Activated CD4-positive, alpha-beta T cell treated with anti-CD3 and anti-CD28 coated beads for 36 hours (primary cell): ENCODE measurements around the gene PLTP. TPM values are rescaled to one million over a fixed set of nuclear protein-coding genes. Genes with fewer than 3 reads are reported as not detected.
A peak's percentile ranks its signal among the peaks of the same experiment; 100 is the strongest.

Experiments used
- ATAC-seq: fragments of 200-7000 bp; cut with Tn5 transposase; one replicate; pipeline ENCODE4 v1.10.0; 2021; ENCODE audit warnings: mild to moderate bottlenecking, moderate library complexity
- CTCF ChIA-PET: fragments of 350-600 bp; sonication (Branson Sonifier 250); formaldehyde crosslinking; loops from one replicate; lab custom pipeline; 2021; ENCODE audit warnings: antibody characterized with exemption; lab: Charles Lee
- POLR2A ChIA-PET: fragments of 350-600 bp; sonication (Branson Sonifier 250); formaldehyde crosslinking; loops from one replicate; lab custom pipeline; 2021; ENCODE audit warnings: antibody characterized with exemption, inconsistent platforms; lab: Charles Lee
- DNase-seq: peaks from one replicate; pipeline ENCODE4 v3.0.0-alpha.2; 2020
- H3K27ac Mint-ChIP-seq: one replicate; pipeline ENCODE4 v1.8.0; 2021; ENCODE audit warnings: mixed read lengths
- H3K27me3 Mint-ChIP-seq: one replicate; pipeline ENCODE4 v1.8.0; 2021; ENCODE audit warnings: mixed read lengths
- H3K36me3 Mint-ChIP-seq: one replicate; pipeline ENCODE4 v1.8.0; 2021; ENCODE audit warnings: low read depth, mixed read lengths
- H3K4me1 Mint-ChIP-seq: one replicate; pipeline ENCODE4 v1.8.0; 2021; ENCODE audit warnings: mixed read lengths
- H3K4me3 Mint-ChIP-seq: one replicate; pipeline ENCODE4 v1.8.0; 2021; ENCODE audit warnings: mild to moderate bottlenecking, moderate library complexity, mixed read lengths
- H3K9me3 Mint-ChIP-seq: one replicate; pipeline ENCODE4 v1.8.0; 2021; ENCODE audit warnings: low read depth, mixed read lengths
- intact Hi-C, 2 experiments: fragments of 100-400 bp; cut with DNase I in 1 of 2; cut with micrococcal nuclease in 1 of 2; formaldehyde crosslinking; loops; one replicate each; pipeline versions ENCODE4 v1.14.2 to v1.15.1; 2022 to 2024; cut with DNase I, micrococcal nuclease
- total RNA-seq, 2 experiments: library from RNA; stranded (reverse); gene quantifications; one replicate each; pipeline ENCODE4 v1.2.3, GENCODE V29; 2021

PLTP gene
- total RNA-seq, 2 experiments from 2014 or later: 5.6 to 7.0 TPM

- DNase-seq (no peak), ATAC-seq (no peak)
- peaks cover 16% of the 10 kb centered on the region for H3K27me3 Mint-ChIP-seq
- peaks cover 5% of the 10 kb centered on the region for H3K4me1 Mint-ChIP-seq
- H3K36me3 Mint-ChIP-seq: no peaks in the 10 kb centered on the region
- ChIA-PET CTCF (interaction anchor here (0.5 to 1.4 kb wide), 4 partner anchors 9 to 50 kb away, joined by 3 to 5 read pairs (median 4); partner anchors contain the start of genes CTSA and NEURL2), POLR2A (interaction anchor here (0.6 kb wide), 1 partner anchor 599 kb away, joined by 3 read pairs; no protein-coding TSS in a partner anchor)
- no peak overlapping the region for H3K27ac Mint-ChIP-seq
- H3K9me3 Mint-ChIP-seq: no peaks in the 10 kb centered on the region
- intact Hi-C loops: no loop called here
- no peak overlapping the region for H3K4me3 Mint-ChIP-seq
Measured at GRCh38 chr20:45919542-45920399, 7.8 kb upstream of the PLTP start.

- no peaks in the 10 kb centered on the region for H3K9me3 Mint-ChIP-seq
- H3K4me1 Mint-ChIP-seq: peaks cover 4% of the 10 kb centered on the region
Measured at GRCh38 chr20:45918779-45919537, 7.0 kb upstream of the PLTP start.

GRCh38 chr20:45918182-45918737, 6.3 kb upstream of the PLTP start:
- ChIA-PET POLR2A (interaction anchor here (0.6 to 0.7 kb wide), 3 partner anchors 10 to 20 kb away, joined by 3 to 6 read pairs (median 5); partner anchors contain the start of gene PCIF1), CTCF (interaction anchor here (1.0 to 1.1 kb wide), 2 partner anchors 9 to 482 kb away, joined by 3 to 4 read pairs; no protein-coding TSS in a partner anchor)
- peaks cover 25% of the 10 kb centered on the region for H3K27me3 Mint-ChIP-seq
- intact Hi-C loops: no loop called here
- H3K9me3 Mint-ChIP-seq: no peaks in the 10 kb centered on the region
- H3K27ac Mint-ChIP-seq: no peak overlapping the region
- ATAC-seq (no peak), DNase-seq (no peak)
- H3K36me3 Mint-ChIP-seq: no peaks in the 10 kb centered on the region
- H3K4me1 Mint-ChIP-seq: peaks cover 4% of the 10 kb centered on the region
- no peak overlapping the region for H3K4me3 Mint-ChIP-seq

More at GRCh38 chr20:45918779-45919537, 7.0 kb upstream of the PLTP start:
- peaks cover 24% of the 10 kb centered on the region for H3K27me3 Mint-ChIP-seq
- intact Hi-C loops: no loop called here
- H3K4me3 Mint-ChIP-seq: no peak overlapping the region
- ChIA-PET POLR2A (no interaction called here), CTCF (interaction anchor here (1.0 to 1.1 kb wide), 2 partner anchors 9 to 482 kb away, joined by 3 to 4 read pairs; no protein-coding TSS in a partner anchor)
- no peak for ATAC-seq
- no peak overlapping the region for H3K27ac Mint-ChIP-seq
- H3K36me3 Mint-ChIP-seq: no peaks in the 10 kb centered on the region
- DNase-seq: no peak

- ATAC-seq (no peak), DNase-seq (no peak)
- intact Hi-C loops: no loop called here
- POLR2A ChIA-PET: interaction anchor here (0.6 to 0.7 kb wide), 3 partner anchors 10 to 19 kb away, joined by 3 to 6 read pairs (median 5); partner anchors contain the start of gene PCIF1
- peaks cover 26% of the 10 kb centered on the region for H3K27me3 Mint-ChIP-seq
- H3K9me3 Mint-ChIP-seq: no peaks in the 10 kb centered on the region
- CTCF ChIA-PET: interaction anchor here (1.0 kb wide), 1 partner anchor 10 kb away, joined by 4 read pairs; no protein-coding TSS in a partner anchor
- H3K4me1 Mint-ChIP-seq: peaks cover 5% of the 10 kb centered on the region
- no peak overlapping the region for H3K4me3 Mint-ChIP-seq
- H3K36me3 Mint-ChIP-seq: no peaks in the 10 kb centered on the region
- H3K27ac Mint-ChIP-seq: no peak overlapping the region
Measured at GRCh38 chr20:45917790-45918141, 5.8 kb upstream of the PLTP start.

- peaks cover 16% of the 10 kb centered on the region for H3K4me1 Mint-ChIP-seq
- DNase-seq (no peak), ATAC-seq (no peak)
- ChIA-PET POLR2A (no interaction called here), CTCF (no interaction called here)
- H3K27me3 Mint-ChIP-seq: peaks cover 24% of the 10 kb centered on the region
- H3K36me3 Mint-ChIP-seq: no peaks in the 10 kb centered on the region
- intact Hi-C loops: no loop called here
- no peak overlapping the region for H3K27ac Mint-ChIP-seq
- H3K9me3 Mint-ChIP-seq: no peaks in the 10 kb centered on the region
- no peak overlapping the region for H3K4me3 Mint-ChIP-seq
Measured at GRCh38 chr20:45913116-45913515, 1.2 kb upstream of the PLTP start.

- no peak for ATAC-seq
- H3K27me3 Mint-ChIP-seq: peaks cover 21% of the 10 kb centered on the region
- no peak for DNase-seq
- no peak overlapping the region for H3K27ac Mint-ChIP-seq
- peak overlapping the region; percentile 68 for H3K4me3 Mint-ChIP-seq
- CTCF ChIA-PET: no interaction called here
- POLR2A ChIA-PET: no interaction called here
- H3K4me1 Mint-ChIP-seq: peaks cover 16% of the 10 kb centered on the region
- H3K9me3 Mint-ChIP-seq: no peaks in the 10 kb centered on the region
- intact Hi-C loops: no loop called here
- no peaks in the 10 kb centered on the region for H3K36me3 Mint-ChIP-seq
Measured at GRCh38 chr20:45912344-45912682, 358 bp upstream of the PLTP start.

GRCh38 chr20:45910670-45911485, 1.1 kb downstream of the PLTP start:
- ATAC-seq (peak; percentile 92), DNase-seq (peak; percentile 98)
- Mint-ChIP-seq H3K9me3 (no peaks in the 10 kb centered on the region), H3K36me3 (no peaks in the 10 kb centered on the region), H3K4me3 (peak overlapping the region; percentile 68), H3K27ac (peak overlapping the region; percentile 80), H3K27me3 (peaks cover 12% of the 10 kb centered on the region), H3K4me1 (peaks cover 16% of the 10 kb centered on the region)
- POLR2A ChIA-PET: interaction anchor here (0.7 kb wide), 1 partner anchor 33 kb away, joined by 5 read pairs; no protein-coding TSS in a partner anchor
- CTCF ChIA-PET: interaction anchor here (0.7 to 1.5 kb wide), 5 partner anchors 9 to 112 kb away, joined by 3 to 5 read pairs (median 3); no protein-coding TSS in a partner anchor
- intact Hi-C loops: loop anchor here (1.0 kb wide), 7 partner anchors 20 to 453 kb away; partner anchors contain the start of genes ACOT8 (in 2 of the 2), UBE2C (in 2 of the 2), ZSWIM3 (in 2 of the 2) and CTSA (in 1 of the 2)

GRCh38 chr20:45909817-45910669, 1.9 kb downstream of the PLTP start:
- intact Hi-C loops: loop anchor here (1.0 kb wide), 3 partner anchors 25 to 98 kb away; partner anchors contain the start of genes UBE2C (in 1 of the 2) and ZSWIM1 (in 1 of the 2)
- H3K27ac Mint-ChIP-seq: no peak overlapping the region
- H3K27me3 Mint-ChIP-seq: peaks cover 12% of the 10 kb centered on the region
- POLR2A ChIA-PET: interaction anchor here (0.7 kb wide), 1 partner anchor 34 kb away, joined by 5 read pairs; no protein-coding TSS in a partner anchor
- ATAC-seq (no peak), DNase-seq (no peak)
- H3K9me3 Mint-ChIP-seq: no peaks in the 10 kb centered on the region
- CTCF ChIA-PET: interaction anchor here (1.1 to 1.5 kb wide), 3 partner anchors 21 to 111 kb away, joined by 3 to 5 read pairs (median 4); no protein-coding TSS in a partner anchor
- H3K4me1 Mint-ChIP-seq: peaks cover 16% of the 10 kb centered on the region
- no peaks in the 10 kb centered on the region for H3K36me3 Mint-ChIP-seq
- H3K4me3 Mint-ChIP-seq: peak overlapping the region; percentile 68

- ChIA-PET CTCF (interaction anchor here (1.5 kb wide), 2 partner anchors 50 to 111 kb away, joined by 3 to 4 read pairs; no protein-coding TSS in a partner anchor), POLR2A (no interaction called here)
- no peak for ATAC-seq
- Mint-ChIP-seq H3K27me3 (peaks cover 9% of the 10 kb centered on the region), H3K4me1 (peaks cover 16% of the 10 kb centered on the region), H3K4me3 (no peak overlapping the region), H3K9me3 (no peaks in the 10 kb centered on the region), H3K27ac (no peak overlapping the region), H3K36me3 (no peaks in the 10 kb centered on the region)
- intact Hi-C loops: no loop called here
- DNase-seq: no peak
Measured at GRCh38 chr20:45909336-45909808, 2.6 kb downstream of the PLTP start.
